ENCODE results near the gene SYNPR.

GRCh38 chr3:63429905-63430304, 151.8 kb downstream of the SYNPR start:
- no peak for TF ChIP-seq EZH2 (IDR thresholded peaks at IDR 0.05; ENCODE audit: insufficient read depth, low read length)
- TF ChIP-seq, protein P1, sequence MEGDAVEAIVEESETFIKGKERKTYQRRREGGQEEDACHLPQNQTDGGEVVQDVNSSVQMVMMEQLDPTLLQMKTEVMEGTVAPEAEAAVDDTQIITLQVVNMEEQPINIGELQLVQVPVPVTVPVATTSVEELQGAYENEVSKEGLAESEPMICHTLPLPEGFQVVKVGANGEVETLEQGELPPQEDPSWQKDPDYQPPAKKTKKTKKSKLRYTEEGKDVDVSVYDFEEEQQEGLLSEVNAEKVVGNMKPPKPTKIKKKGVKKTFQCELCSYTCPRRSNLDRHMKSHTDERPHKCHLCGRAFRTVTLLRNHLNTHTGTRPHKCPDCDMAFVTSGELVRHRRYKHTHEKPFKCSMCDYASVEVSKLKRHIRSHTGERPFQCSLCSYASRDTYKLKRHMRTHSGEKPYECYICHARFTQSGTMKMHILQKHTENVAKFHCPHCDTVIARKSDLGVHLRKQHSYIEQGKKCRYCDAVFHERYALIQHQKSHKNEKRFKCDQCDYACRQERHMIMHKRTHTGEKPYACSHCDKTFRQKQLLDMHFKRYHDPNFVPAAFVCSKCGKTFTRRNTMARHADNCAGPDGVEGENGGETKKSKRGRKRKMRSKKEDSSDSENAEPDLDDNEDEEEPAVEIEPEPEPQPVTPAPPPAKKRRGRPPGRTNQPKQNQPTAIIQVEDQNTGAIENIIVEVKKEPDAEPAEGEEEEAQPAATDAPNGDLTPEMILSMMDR (IDR thresholded peaks at IDR 0.05; ENCODE audit: insufficient read depth, low read depth, low read length): no peak
